IMR-90 (cell line): ENCODE data around the gene LRRC1. TPM values are rescaled to one million over a fixed set of nuclear protein-coding genes. Genes with fewer than 3 reads are reported as not detected.

Source experiments
- ATAC-seq: fragments of 200-7000 bp; cut with Tn5 transposase; 2 replicates; pipeline ENCODE4 v1.9.1; 2020; ENCODE audit warnings: low read depth, mild to moderate bottlenecking, moderate library complexity
- BruUV-seq: library from RNA; stranded (reverse); fragments of 400-500 nt; replicated peaks from 2 replicates; lab custom pipeline; 2021; lab: Mats Ljungman, UMichigan
- CTCF ChIA-PET: fragments of 300-600 bp; formaldehyde crosslinking; extraction: SDS; loops from one replicate; lab custom pipeline; 2021; ENCODE audit warnings: antibody characterized with exemption; lab: Yijun Ruan, JAX
- POLR2A ChIA-PET: fragments of 300-600 bp; sonication (Branson Sonifier 250); formaldehyde crosslinking; loops from one replicate; lab custom pipeline; 2022; ENCODE audit warnings: antibody characterized with exemption; ENCODE audit not compliant: unreplicated experiment; lab: Charles Lee
- DNase-seq: peaks from one replicate; pipeline ENCODE4 v3.0.0; 2013
- H2AFZ ChIP-seq: replicated peaks from 2 replicates; pipeline ENCODE3; 2013; ENCODE audit warnings: low read length, mild to moderate bottlenecking; ENCODE audit not compliant: poor library complexity
- H2AK5ac ChIP-seq: 2 replicates; pipeline ENCODE4 v1.6.1; 2013; ENCODE audit warnings: low read depth, low read length, inconsistent platforms
- H2AK9ac ChIP-seq: replicated peaks from 2 replicates; pipeline ENCODE3; 2013; ENCODE audit warnings: mild to moderate bottlenecking, low read depth, low read length, moderate library complexity; ENCODE audit not compliant: poor library complexity
- H2BK120ac ChIP-seq: 2 replicates; pipeline ENCODE4 v1.6.1; 2013; ENCODE audit warnings: low read depth, low read length, inconsistent platforms
- H2BK15ac ChIP-seq: 3 replicates; pipeline ENCODE4 v1.6.1; 2013; ENCODE audit warnings: low read depth, low read length, inconsistent platforms
- H2BK20ac ChIP-seq: 2 replicates; pipeline ENCODE4 v1.6.1; 2013; ENCODE audit warnings: low read depth, mild to moderate bottlenecking, inconsistent platforms, low read length, moderate library complexity
- H2BK5ac ChIP-seq: 2 replicates; pipeline ENCODE4 v1.6.1; 2013; ENCODE audit warnings: mild to moderate bottlenecking, low read depth, low read length, inconsistent platforms; ENCODE audit not compliant: poor library complexity, severe bottlenecking
- H3K14ac ChIP-seq: replicated peaks from 2 replicates; pipeline ENCODE4 v1.6.1; 2013; ENCODE audit warnings: low read depth, low read length, inconsistent platforms
- H3K18ac ChIP-seq: 2 replicates; pipeline ENCODE4 v1.6.1; 2013; ENCODE audit warnings: low read depth, low read length, control low read depth
- H3K23ac ChIP-seq: 2 replicates; pipeline ENCODE4 v1.6.1; 2013; ENCODE audit warnings: low read depth, low read length, inconsistent platforms
- H3K27ac ChIP-seq: 2 replicates; pipeline ENCODE4 v1.5.1; 2013; ENCODE audit warnings: mild to moderate bottlenecking, control low read depth, low read length; ENCODE audit not compliant: insufficient read depth
- H3K27me3 ChIP-seq: 2 replicates; pipeline ENCODE4 v1.6.1; 2013; ENCODE audit warnings: low read length; ENCODE audit not compliant: control insufficient read depth, insufficient read depth
- H3K36me3 ChIP-seq: 2 replicates; pipeline ENCODE4 v1.6.1; 2013; ENCODE audit warnings: low read length, mixed read lengths; ENCODE audit not compliant: control insufficient read depth, insufficient read depth
- H3K4ac ChIP-seq: 2 replicates; pipeline ENCODE4 v1.6.1; 2013; ENCODE audit warnings: low read depth, low read length, inconsistent platforms
- H3K4me1 ChIP-seq: 2 replicates; pipeline ENCODE4 v1.6.1; 2013; ENCODE audit warnings: low read length, mixed read lengths; ENCODE audit not compliant: control insufficient read depth, insufficient read depth
- H3K4me2 ChIP-seq: 2 replicates; pipeline ENCODE4 v1.6.1; 2013; ENCODE audit warnings: low read depth, mild to moderate bottlenecking, control low read depth, low read length, moderate library complexity
- H3K4me3 ChIP-seq: 2 replicates; pipeline ENCODE4 v1.5.1; 2013; ENCODE audit warnings: low read depth, mild to moderate bottlenecking, control low read depth, low read length, moderate library complexity; ENCODE audit not compliant: insufficient read depth
- H3K56ac ChIP-seq: 2 replicates; pipeline ENCODE4 v1.6.1; 2013; ENCODE audit warnings: low read length, inconsistent platforms; ENCODE audit not compliant: insufficient read depth; ENCODE audit errors: extremely low read depth
- H3K79me1 ChIP-seq, 2 experiments: 2 replicates each; pipeline ENCODE4 v1.6.1; 2013; ENCODE audit warnings: low read length in 2 of 2, inconsistent platforms in 1 of 2, low read depth in 1 of 2
- H3K9ac ChIP-seq: 2 replicates; pipeline ENCODE4 v1.6.1; 2013; ENCODE audit warnings: low read depth, low read length, control low read depth
- H3K9me1 ChIP-seq: 2 replicates; pipeline ENCODE4 v1.6.1; 2013; ENCODE audit warnings: low read length, inconsistent platforms; ENCODE audit not compliant: insufficient read depth
- H3K9me3 ChIP-seq: 2 replicates; pipeline ENCODE4 v1.6.1; 2013; ENCODE audit warnings: low read length; ENCODE audit not compliant: control insufficient read depth, insufficient read depth
- H4K20me1 ChIP-seq: 2 replicates; pipeline ENCODE4 v1.6.1; 2013; ENCODE audit warnings: low read length, inconsistent platforms; ENCODE audit not compliant: insufficient read depth
- H4K5ac ChIP-seq: 2 replicates; pipeline ENCODE4 v1.6.1; 2013; ENCODE audit warnings: mild to moderate bottlenecking, low read depth, low read length, control low read depth
- H4K8ac ChIP-seq, 2 experiments: 2 replicates each; pipeline ENCODE4 v1.6.1; 2013; ENCODE audit warnings: low read depth in 2 of 2, low read length in 2 of 2, control low read depth in 1 of 2, inconsistent platforms in 1 of 2
- H4K91ac ChIP-seq: 2 replicates; pipeline ENCODE4 v1.6.1; 2013; ENCODE audit warnings: low read depth, low read length, inconsistent platforms; ENCODE audit not compliant: insufficient read depth
- ELK1 ChIP-seq: fragments of 150-350 bp; IDR thresholded peaks from 2 replicates; pipeline ENCODE4 v1.6.1; 2016; ENCODE audit warnings: low read depth, mild to moderate bottlenecking, low read length, moderate library complexity, borderline replicate concordance
- POLR2A ChIP-seq: IDR thresholded peaks from 2 replicates; pipeline ENCODE4 v1.6.1; 2012; ENCODE audit warnings: mild to moderate bottlenecking, low read depth, low read length
- SMC3 ChIP-seq: fragments of 150-350 bp; IDR thresholded peaks from 2 replicates; pipeline ENCODE4 v1.6.1; 2016; ENCODE audit warnings: low read depth, mild to moderate bottlenecking, antibody characterized with exemption, low read length, moderate library complexity
- WGBS, 2 experiments: methylation state at CpG; one replicate each; pipeline versions ENCODE4 v1.1.5 to v1.1.7; 2013; ENCODE audit warnings: missing lambda C conversion rate in 2 of 2; ENCODE audit not compliant: insufficient read length in 1 of 2; ENCODE audit errors: extremely low coverage in 2 of 2; 5-methylcytosine and 5-hydroxymethylcytosine counted together
- dilution Hi-C: fragments of 300-500 bp; cut with HindIII; formaldehyde crosslinking; loops from one replicate; pipeline ENCODE4 v1.14.3; 2018; ENCODE audit warnings: low sequenced_read_pairs; ENCODE audit not compliant: unreplicated experiment
- in situ Hi-C: fragments of 300-500 bp; cut with MboI; formaldehyde crosslinking; loops from 3 replicates; pipeline ENCODE4 v1.14.3; 2019; ENCODE audit warnings: low sequenced_read_pairs, inconsistent platforms, mixed read lengths
- intact Hi-C: fragments of 100-400 bp; cut with micrococcal nuclease; formaldehyde crosslinking; loops from 2 replicates; pipeline ENCODE4 v1.10.0; 2022
- polyA plus RNA-seq, 3 experiments: library from polyadenylated mRNA; depleted of rRNA; stranded (reverse); fragments of >200 nt; gene quantifications; 2 replicates each; pipeline ENCODE4 v1.2.3, GENCODE V29; 2012; ENCODE audit warnings: low replicate concordance in 1 of 3
- total RNA-seq: library from RNA; depleted of rRNA; stranded (reverse); fragments of >200 nt; gene quantifications from 2 replicates; pipeline ENCODE4 v1.2.3, GENCODE V29; 2012; rRNA removed

LRRC1 gene
- total and polyA plus RNA-seq, 2 of the 4 experiments (the other 2 are of a cell fraction), result 5.1 to 6.1 TPM

GRCh38 chr6:53967415-53967814 is 172.6 kb downstream of the LRRC1 start:
- no peak overlapping the region for H4K8ac ChIP-seq
- no peak for DNase-seq
- 40% methylated on average over 1 of the region's 2 CpGs; no CpG with 5 or more reads in 1 of the 2 experiments for WGBS, 2 experiments
- H3K27me3 ChIP-seq, result no peaks in the 10 kb centered on the region
- no peak overlapping the region for H3K18ac ChIP-seq
- H3K4me1 ChIP-seq, result no peaks in the 10 kb centered on the region
- in situ Hi-C loops, result no loop called here
- H3K4ac ChIP-seq, result no peak overlapping the region
- ChIA-PET POLR2A (no interaction called here), CTCF (interaction anchor here (1.0 kb wide), 1 partner anchor 249 kb away, joined by 3 read pairs; no protein-coding TSS in a partner anchor)
- ATAC-seq, result no peak
- no peaks in the 10 kb centered on the region for H3K36me3 ChIP-seq
- dilution Hi-C loops, result no loop called here
- H4K5ac ChIP-seq, result no peak overlapping the region
- BruUV-seq, result no TSS peak
- H2AFZ ChIP-seq, result no peak overlapping the region
- H2BK5ac ChIP-seq, result no peak overlapping the region
- no peak overlapping the region for H3K4me2 ChIP-seq
- H4K20me1 ChIP-seq, result no peaks in the 10 kb centered on the region
- no peak overlapping the region for H3K56ac ChIP-seq
- no peak overlapping the region for H3K14ac ChIP-seq
- no peaks in the 10 kb centered on the region for H3K9me1 ChIP-seq
- no peak overlapping the region for H2BK15ac ChIP-seq
- no peak overlapping the region for H2AK9ac ChIP-seq
- H4K91ac ChIP-seq, result no peak overlapping the region
- no peak overlapping the region for H3K23ac ChIP-seq
- H2BK20ac ChIP-seq, result no peak overlapping the region
- H2BK120ac ChIP-seq, result no peak overlapping the region
- no peaks in the 10 kb centered on the region for H3K79me1 ChIP-seq
- TF ChIP-seq SMC3, result no peak
- TF ChIP-seq ELK1, result no peak
- no peak for TF ChIP-seq POLR2A
- H3K27ac ChIP-seq, result no peak overlapping the region
- H3K4me3 ChIP-seq, result no peak overlapping the region
- H3K9ac ChIP-seq, result no peak overlapping the region
- no peak overlapping the region for H2AK5ac ChIP-seq
- H3K9me3 ChIP-seq, result no peaks in the 10 kb centered on the region
- intact Hi-C loops, result no loop called here

Other genes with a start within 250 kb of the LRRC1 start
- gene GCLC, start 249.9 kb upstream of the LRRC1 start, total RNA-seq, result 20.8 and 24.2 TPM in 2 replicates
- gene GCLC, start 249.9 kb upstream of the LRRC1 start, polyA plus RNA-seq (2012; rRNA removed), result 10.0 and 14.2 TPM in 2 replicates
- gene KLHL31, start 129.2 kb upstream of the LRRC1 start, total RNA-seq, result under 0.01 TPM in 1 of 2 replicates, not detected in the other
- 0.02 and 0.04 TPM in 2 replicates for gene KLHL31, start 129.2 kb upstream of the LRRC1 start, polyA plus RNA-seq (2012; rRNA removed)